ENCODE results near the gene SP5. TPM values are rescaled to one million over a fixed set of nuclear protein-coding genes. Genes with fewer than 3 reads are reported as not detected.

SP5 gene
- polyA plus RNA-seq, 1 of the 3 experiments (the other 2 are of a cell fraction) = not detected

DNA sequence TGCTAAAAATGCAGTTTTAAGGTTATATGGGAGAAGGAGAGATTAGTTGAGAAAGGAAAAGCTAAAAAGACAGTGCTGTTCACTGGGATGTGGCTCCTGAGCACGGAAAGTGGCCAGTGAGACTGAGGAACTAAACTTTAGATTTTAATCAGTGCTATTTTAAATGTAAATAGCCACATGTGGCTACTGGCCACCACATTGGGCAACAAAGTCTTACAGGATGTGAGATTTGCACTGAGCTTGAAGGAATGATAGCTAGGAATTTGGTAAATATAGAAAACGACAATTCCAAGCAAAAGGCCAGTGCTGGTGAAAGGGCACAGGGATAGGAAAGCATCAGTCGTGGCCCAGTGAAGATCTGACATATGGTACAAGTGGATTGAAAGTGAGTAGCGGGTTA is 14.1 kb upstream of the SP5 start:
- POLR2A ChIA-PET = no interaction called here

DNA sequence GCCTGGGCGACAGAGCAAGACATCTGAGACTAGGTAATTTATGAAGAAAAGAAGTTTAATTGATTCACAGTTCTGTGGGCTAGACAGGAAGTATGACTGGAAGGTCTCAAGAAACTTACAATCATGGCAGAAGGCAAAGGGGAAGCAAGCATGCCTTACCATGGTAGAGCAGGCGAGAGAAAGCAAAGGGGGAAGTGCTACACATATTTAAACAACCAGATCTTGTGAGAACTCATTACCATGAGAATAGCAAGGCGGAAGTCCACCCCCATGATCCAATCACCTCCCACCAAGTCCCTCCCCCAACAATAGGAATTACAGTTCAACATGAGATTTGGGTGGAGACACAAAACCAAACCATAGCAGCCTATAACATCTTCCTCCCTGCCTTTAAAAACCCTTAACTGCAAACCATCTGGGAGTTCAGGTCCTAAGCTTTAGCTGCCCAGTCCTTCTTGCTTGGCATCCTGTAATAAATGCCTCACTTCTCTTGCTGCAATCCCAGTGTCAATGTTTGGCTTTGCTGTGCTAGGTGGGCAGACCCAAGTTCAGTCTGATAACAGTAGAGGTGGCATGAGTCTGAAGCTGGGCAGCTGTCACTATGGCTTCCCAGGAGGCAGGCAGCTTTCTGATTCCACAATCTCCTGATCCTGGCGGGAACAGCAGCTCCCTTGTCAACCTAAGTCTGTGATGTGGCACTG is 11.2 kb upstream of the SP5 start:
- Histone ChIP-seq H3K4me1 (ENCODE audit: control insufficient read depth in 1 of 2, insufficient read depth in 2 of 2, low read depth in 1 of 2, low read length in 1 of 2) (no peaks in the 10 kb centered on the region), H3K79me2 (ENCODE audit: insufficient read depth) (no peaks in the 10 kb centered on the region), H3F3A (replicated peaks; ENCODE audit: insufficient read depth) (no peaks in the 10 kb centered on the region), H3K9me3 (no peaks in the 10 kb centered on the region), H3K9me2 (no peaks in the 10 kb centered on the region), H3K4me2 (no peak overlapping the region), H2AFZ (ENCODE audit: low read depth) (no peak overlapping the region), H3K27ac (ENCODE audit: low read depth in 2 of 2, low read length in 1 of 2) (no peak overlapping the region), H4K20me1 (ENCODE audit: insufficient read depth) (no peaks in the 10 kb centered on the region), H3K9ac (no peak overlapping the region), H3K4me3 (ENCODE audit: low read depth in 2 of 2, low read length in 1 of 2) (no peak overlapping the region), H3K36me3 (replicated peaks in 1 of 2; ENCODE audit: control insufficient read depth in 1 of 2, insufficient read depth in 2 of 2, low read length in 1 of 2) (no peaks in the 10 kb centered on the region), H3K27me3 (ENCODE audit: insufficient read depth) (peaks cover 15% of the 10 kb centered on the region; the same call in 1 of the 2 replicates)
- ChIA-PET CTCF (interaction anchor here (0.7 kb wide), 1 partner anchor 12 kb away, joined by 3 read pairs; no protein-coding TSS in a partner anchor), POLR2A (no interaction called here)
- no peak for DNase-seq
- 17% methylated on average over 4 of the region's 4 CpGs for WGBS (ENCODE audit: low lambda C conversion rate)
- TF ChIP-seq, protein P1, sequence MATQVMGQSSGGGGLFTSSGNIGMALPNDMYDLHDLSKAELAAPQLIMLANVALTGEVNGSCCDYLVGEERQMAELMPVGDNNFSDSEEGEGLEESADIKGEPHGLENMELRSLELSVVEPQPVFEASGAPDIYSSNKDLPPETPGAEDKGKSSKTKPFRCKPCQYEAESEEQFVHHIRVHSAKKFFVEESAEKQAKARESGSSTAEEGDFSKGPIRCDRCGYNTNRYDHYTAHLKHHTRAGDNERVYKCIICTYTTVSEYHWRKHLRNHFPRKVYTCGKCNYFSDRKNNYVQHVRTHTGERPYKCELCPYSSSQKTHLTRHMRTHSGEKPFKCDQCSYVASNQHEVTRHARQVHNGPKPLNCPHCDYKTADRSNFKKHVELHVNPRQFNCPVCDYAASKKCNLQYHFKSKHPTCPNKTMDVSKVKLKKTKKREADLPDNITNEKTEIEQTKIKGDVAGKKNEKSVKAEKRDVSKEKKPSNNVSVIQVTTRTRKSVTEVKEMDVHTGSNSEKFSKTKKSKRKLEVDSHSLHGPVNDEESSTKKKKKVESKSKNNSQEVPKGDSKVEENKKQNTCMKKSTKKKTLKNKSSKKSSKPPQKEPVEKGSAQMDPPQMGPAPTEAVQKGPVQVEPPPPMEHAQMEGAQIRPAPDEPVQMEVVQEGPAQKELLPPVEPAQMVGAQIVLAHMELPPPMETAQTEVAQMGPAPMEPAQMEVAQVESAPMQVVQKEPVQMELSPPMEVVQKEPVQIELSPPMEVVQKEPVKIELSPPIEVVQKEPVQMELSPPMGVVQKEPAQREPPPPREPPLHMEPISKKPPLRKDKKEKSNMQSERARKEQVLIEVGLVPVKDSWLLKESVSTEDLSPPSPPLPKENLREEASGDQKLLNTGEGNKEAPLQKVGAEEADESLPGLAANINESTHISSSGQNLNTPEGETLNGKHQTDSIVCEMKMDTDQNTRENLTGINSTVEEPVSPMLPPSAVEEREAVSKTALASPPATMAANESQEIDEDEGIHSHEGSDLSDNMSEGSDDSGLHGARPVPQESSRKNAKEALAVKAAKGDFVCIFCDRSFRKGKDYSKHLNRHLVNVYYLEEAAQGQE (IDR thresholded peaks at IDR 0.05; ENCODE audit: low read depth, low read length) = no peak
- no peak for TF ChIP-seq TCF12 (IDR thresholded peaks at IDR 0.05)
- TF ChIP-seq GATA2 (CRISPR knock-in tag; IDR thresholded peaks at IDR 0.05) = no peak
- no peak for TF ChIP-seq FOXJ3 (CRISPR knock-in tag; IDR thresholded peaks at IDR 0.05)
- no peak for TF ChIP-seq CHD2 (IDR thresholded peaks at IDR 0.05; ENCODE audit: low read length, partially characterized antibody)
- no peak for TF ChIP-seq ELF1 (IDR thresholded peaks at IDR 0.05)
- TF ChIP-seq YY1 (IDR thresholded peaks at IDR 0.05; ENCODE audit: low read depth) = no peak
- TF ChIP-seq MXI1 (IDR thresholded peaks at IDR 0.05; ENCODE audit: low read depth, low read length) = no peak
- no peak for TF ChIP-seq EZH2phosphoT487 (IDR thresholded peaks at IDR 0.05; ENCODE audit: borderline replicate concordance, low read depth)
- no peak for TF ChIP-seq RAD21 (IDR thresholded peaks at IDR 0.05; ENCODE audit: low read length)
- no peak for TF ChIP-seq FOSL2 (IDR thresholded peaks at IDR 0.05; ENCODE audit: borderline replicate concordance, low read depth)
- no peak for TF ChIP-seq GABPA (IDR thresholded peaks at IDR 0.05; ENCODE audit: low read depth)

More for the DNA sequence above, 14.1 kb upstream of the SP5 start:
- Histone ChIP-seq H2AFZ (ENCODE audit: low read depth) (no peak overlapping the region), H3K36me3 (replicated peaks in 1 of 2; ENCODE audit: control insufficient read depth in 1 of 2, insufficient read depth in 2 of 2, low read length in 1 of 2) (no peaks in the 10 kb centered on the region), H3F3A (replicated peaks; ENCODE audit: insufficient read depth) (no peaks in the 10 kb centered on the region), H3K9me3 (no peaks in the 10 kb centered on the region), H3K79me2 (ENCODE audit: insufficient read depth) (no peaks in the 10 kb centered on the region), H3K9ac (no peak overlapping the region), H3K4me1 (ENCODE audit: control insufficient read depth in 1 of 2, insufficient read depth in 2 of 2, low read depth in 1 of 2, low read length in 1 of 2) (no peaks in the 10 kb centered on the region), H3K4me2 (no peak overlapping the region), H3K27ac (ENCODE audit: low read depth in 2 of 2, low read length in 1 of 2) (no peak overlapping the region), H4K20me1 (ENCODE audit: insufficient read depth) (no peaks in the 10 kb centered on the region), H3K27me3 (ENCODE audit: insufficient read depth) (no peaks in the 10 kb centered on the region; the same call in 1 of the 2 replicates), H3K4me3 (ENCODE audit: low read depth in 2 of 2, low read length in 1 of 2) (no peak overlapping the region), H3K9me2 (no peaks in the 10 kb centered on the region)
- CTCF ChIA-PET = interaction anchor here (0.9 to 2.1 kb wide), 5 partner anchors 11 to 465 kb away, joined by 3 to 9 read pairs (median 3); no protein-coding TSS in a partner anchor
- 7% methylated on average over 4 of the region's 4 CpGs for WGBS (ENCODE audit: low lambda C conversion rate)
- TF ChIP-seq, protein P2, sequence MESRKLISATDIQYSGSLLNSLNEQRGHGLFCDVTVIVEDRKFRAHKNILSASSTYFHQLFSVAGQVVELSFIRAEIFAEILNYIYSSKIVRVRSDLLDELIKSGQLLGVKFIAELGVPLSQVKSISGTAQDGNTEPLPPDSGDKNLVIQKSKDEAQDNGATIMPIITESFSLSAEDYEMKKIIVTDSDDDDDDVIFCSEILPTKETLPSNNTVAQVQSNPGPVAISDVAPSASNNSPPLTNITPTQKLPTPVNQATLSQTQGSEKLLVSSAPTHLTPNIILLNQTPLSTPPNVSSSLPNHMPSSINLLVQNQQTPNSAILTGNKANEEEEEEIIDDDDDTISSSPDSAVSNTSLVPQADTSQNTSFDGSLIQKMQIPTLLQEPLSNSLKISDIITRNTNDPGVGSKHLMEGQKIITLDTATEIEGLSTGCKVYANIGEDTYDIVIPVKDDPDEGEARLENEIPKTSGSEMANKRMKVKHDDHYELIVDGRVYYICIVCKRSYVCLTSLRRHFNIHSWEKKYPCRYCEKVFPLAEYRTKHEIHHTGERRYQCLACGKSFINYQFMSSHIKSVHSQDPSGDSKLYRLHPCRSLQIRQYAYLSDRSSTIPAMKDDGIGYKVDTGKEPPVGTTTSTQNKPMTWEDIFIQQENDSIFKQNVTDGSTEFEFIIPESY (IDR thresholded peaks at IDR 0.05; ENCODE audit: borderline replicate concordance, low read depth) = no peak
- no peak for TF ChIP-seq SIN3A (IDR thresholded peaks at IDR 0.05; ENCODE audit: borderline replicate concordance, low read depth, low read length)
- no peak for TF ChIP-seq YY1 (IDR thresholded peaks at IDR 0.05; ENCODE audit: low read depth)
- TF ChIP-seq, protein P3, sequence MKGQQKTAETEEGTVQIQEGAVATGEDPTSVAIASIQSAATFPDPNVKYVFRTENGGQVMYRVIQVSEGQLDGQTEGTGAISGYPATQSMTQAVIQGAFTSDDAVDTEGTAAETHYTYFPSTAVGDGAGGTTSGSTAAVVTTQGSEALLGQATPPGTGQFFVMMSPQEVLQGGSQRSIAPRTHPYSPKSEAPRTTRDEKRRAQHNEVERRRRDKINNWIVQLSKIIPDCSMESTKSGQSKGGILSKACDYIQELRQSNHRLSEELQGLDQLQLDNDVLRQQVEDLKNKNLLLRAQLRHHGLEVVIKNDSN (IDR thresholded peaks at IDR 0.05; ENCODE audit: borderline replicate concordance, low read depth) = no peak
- TF ChIP-seq EP300 (IDR thresholded peaks at IDR 0.05; ENCODE audit: borderline replicate concordance in 1 of 2, low read depth in 1 of 2, low read length in 1 of 2) = no peak
- no peak for TF ChIP-seq RXRA (IDR thresholded peaks at IDR 0.05; ENCODE audit: borderline replicate concordance, low read depth)
- no peak for TF ChIP-seq FOXJ3 (CRISPR knock-in tag; IDR thresholded peaks at IDR 0.05)
- TF ChIP-seq MXI1 (IDR thresholded peaks at IDR 0.05; ENCODE audit: low read depth, low read length) = no peak
- TF ChIP-seq GATA2 (CRISPR knock-in tag; IDR thresholded peaks at IDR 0.05) = no peak
- TF ChIP-seq JUND (IDR thresholded peaks at IDR 0.05) = no peak
- TF ChIP-seq, protein P4, sequence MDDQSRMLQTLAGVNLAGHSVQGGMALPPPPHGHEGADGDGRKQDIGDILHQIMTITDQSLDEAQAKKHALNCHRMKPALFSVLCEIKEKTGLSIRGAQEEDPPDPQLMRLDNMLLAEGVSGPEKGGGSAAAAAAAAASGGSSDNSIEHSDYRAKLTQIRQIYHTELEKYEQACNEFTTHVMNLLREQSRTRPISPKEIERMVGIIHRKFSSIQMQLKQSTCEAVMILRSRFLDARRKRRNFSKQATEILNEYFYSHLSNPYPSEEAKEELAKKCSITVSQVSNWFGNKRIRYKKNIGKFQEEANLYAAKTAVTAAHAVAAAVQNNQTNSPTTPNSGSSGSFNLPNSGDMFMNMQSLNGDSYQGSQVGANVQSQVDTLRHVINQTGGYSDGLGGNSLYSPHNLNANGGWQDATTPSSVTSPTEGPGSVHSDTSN (IDR thresholded peaks at IDR 0.05) = no peak
- TF ChIP-seq SMC3 (IDR thresholded peaks at IDR 0.05; ENCODE audit: low read depth, low read length) = no peak
- TF ChIP-seq EZH2phosphoT487 (IDR thresholded peaks at IDR 0.05; ENCODE audit: borderline replicate concordance, low read depth) = no peak
- DNase-seq = no peak

Data from SK-N-SH (cell line).